IMR-90 (cell line): Measurements from ENCODE around the gene ZCCHC14. TPM values are rescaled to one million over a fixed set of nuclear protein-coding genes. Genes with fewer than 3 reads are reported as not detected.

Experiments used
- ATAC-seq: fragments of 200-7000 bp; cut with Tn5 transposase; 2 replicates; pipeline ENCODE4 v1.9.1; 2020; ENCODE audit warnings: low read depth, mild to moderate bottlenecking, moderate library complexity
- BruUV-seq: library from RNA; stranded (reverse); fragments of 400-500 nt; replicated peaks from 2 replicates; lab custom pipeline; 2021; lab: Mats Ljungman, UMichigan
- CTCF ChIA-PET: fragments of 300-600 bp; formaldehyde crosslinking; extraction: SDS; loops from one replicate; lab custom pipeline; 2021; ENCODE audit warnings: antibody characterized with exemption; lab: Yijun Ruan, JAX
- POLR2A ChIA-PET: fragments of 300-600 bp; sonication (Branson Sonifier 250); formaldehyde crosslinking; loops from one replicate; lab custom pipeline; 2022; ENCODE audit warnings: antibody characterized with exemption; ENCODE audit not compliant: unreplicated experiment; lab: Charles Lee
- DNase-seq: peaks from one replicate; pipeline ENCODE4 v3.0.0; 2013
- H2AFZ ChIP-seq: replicated peaks from 2 replicates; pipeline ENCODE3; 2013; ENCODE audit warnings: low read length, mild to moderate bottlenecking; ENCODE audit not compliant: poor library complexity
- H2AK5ac ChIP-seq: 2 replicates; pipeline ENCODE4 v1.6.1; 2013; ENCODE audit warnings: low read depth, low read length, inconsistent platforms
- H2AK9ac ChIP-seq: replicated peaks from 2 replicates; pipeline ENCODE3; 2013; ENCODE audit warnings: mild to moderate bottlenecking, low read depth, low read length, moderate library complexity; ENCODE audit not compliant: poor library complexity
- H2BK120ac ChIP-seq: 2 replicates; pipeline ENCODE4 v1.6.1; 2013; ENCODE audit warnings: low read depth, low read length, inconsistent platforms
- H2BK15ac ChIP-seq: 3 replicates; pipeline ENCODE4 v1.6.1; 2013; ENCODE audit warnings: low read depth, low read length, inconsistent platforms
- H2BK20ac ChIP-seq: 2 replicates; pipeline ENCODE4 v1.6.1; 2013; ENCODE audit warnings: low read depth, mild to moderate bottlenecking, inconsistent platforms, low read length, moderate library complexity
- H2BK5ac ChIP-seq: 2 replicates; pipeline ENCODE4 v1.6.1; 2013; ENCODE audit warnings: mild to moderate bottlenecking, low read depth, low read length, inconsistent platforms; ENCODE audit not compliant: poor library complexity, severe bottlenecking
- H3K14ac ChIP-seq: replicated peaks from 2 replicates; pipeline ENCODE4 v1.6.1; 2013; ENCODE audit warnings: low read depth, low read length, inconsistent platforms
- H3K18ac ChIP-seq: 2 replicates; pipeline ENCODE4 v1.6.1; 2013; ENCODE audit warnings: low read depth, low read length, control low read depth
- H3K23ac ChIP-seq: 2 replicates; pipeline ENCODE4 v1.6.1; 2013; ENCODE audit warnings: low read depth, low read length, inconsistent platforms
- H3K27ac ChIP-seq: 2 replicates; pipeline ENCODE4 v1.5.1; 2013; ENCODE audit warnings: mild to moderate bottlenecking, control low read depth, low read length; ENCODE audit not compliant: insufficient read depth
- H3K27me3 ChIP-seq: 2 replicates; pipeline ENCODE4 v1.6.1; 2013; ENCODE audit warnings: low read length; ENCODE audit not compliant: control insufficient read depth, insufficient read depth
- H3K36me3 ChIP-seq: 2 replicates; pipeline ENCODE4 v1.6.1; 2013; ENCODE audit warnings: low read length, mixed read lengths; ENCODE audit not compliant: control insufficient read depth, insufficient read depth
- H3K4ac ChIP-seq: 2 replicates; pipeline ENCODE4 v1.6.1; 2013; ENCODE audit warnings: low read depth, low read length, inconsistent platforms
- H3K4me1 ChIP-seq: 2 replicates; pipeline ENCODE4 v1.6.1; 2013; ENCODE audit warnings: low read length, mixed read lengths; ENCODE audit not compliant: control insufficient read depth, insufficient read depth
- H3K4me2 ChIP-seq: 2 replicates; pipeline ENCODE4 v1.6.1; 2013; ENCODE audit warnings: low read depth, mild to moderate bottlenecking, control low read depth, low read length, moderate library complexity
- H3K4me3 ChIP-seq: 2 replicates; pipeline ENCODE4 v1.5.1; 2013; ENCODE audit warnings: low read depth, mild to moderate bottlenecking, control low read depth, low read length, moderate library complexity; ENCODE audit not compliant: insufficient read depth
- H3K56ac ChIP-seq: 2 replicates; pipeline ENCODE4 v1.6.1; 2013; ENCODE audit warnings: low read length, inconsistent platforms; ENCODE audit not compliant: insufficient read depth; ENCODE audit errors: extremely low read depth
- H3K79me1 ChIP-seq, 2 experiments: 2 replicates each; pipeline ENCODE4 v1.6.1; 2013; ENCODE audit warnings: low read length in 2 of 2, inconsistent platforms in 1 of 2, low read depth in 1 of 2
- H3K9ac ChIP-seq: 2 replicates; pipeline ENCODE4 v1.6.1; 2013; ENCODE audit warnings: low read depth, low read length, control low read depth
- H3K9me1 ChIP-seq: 2 replicates; pipeline ENCODE4 v1.6.1; 2013; ENCODE audit warnings: low read length, inconsistent platforms; ENCODE audit not compliant: insufficient read depth
- H3K9me3 ChIP-seq: 2 replicates; pipeline ENCODE4 v1.6.1; 2013; ENCODE audit warnings: low read length; ENCODE audit not compliant: control insufficient read depth, insufficient read depth
- H4K20me1 ChIP-seq: 2 replicates; pipeline ENCODE4 v1.6.1; 2013; ENCODE audit warnings: low read length, inconsistent platforms; ENCODE audit not compliant: insufficient read depth
- H4K5ac ChIP-seq: 2 replicates; pipeline ENCODE4 v1.6.1; 2013; ENCODE audit warnings: mild to moderate bottlenecking, low read depth, low read length, control low read depth
- H4K8ac ChIP-seq, 2 experiments: 2 replicates each; pipeline ENCODE4 v1.6.1; 2013; ENCODE audit warnings: low read depth in 2 of 2, low read length in 2 of 2, control low read depth in 1 of 2, inconsistent platforms in 1 of 2
- H4K91ac ChIP-seq: 2 replicates; pipeline ENCODE4 v1.6.1; 2013; ENCODE audit warnings: low read depth, low read length, inconsistent platforms; ENCODE audit not compliant: insufficient read depth
- MAZ ChIP-seq: IDR thresholded peaks from 2 replicates; pipeline ENCODE4 v1.6.1; 2012; ENCODE audit warnings: low read depth, mild to moderate bottlenecking, low read length, improper control_type of control experiment, moderate library complexity, borderline replicate concordance
- RAD21 ChIP-seq: IDR thresholded peaks from 2 replicates; pipeline ENCODE4 v1.6.1; 2012; ENCODE audit warnings: low read length, improper control_type of control experiment
- WGBS, 2 experiments: methylation state at CpG; one replicate each; pipeline versions ENCODE4 v1.1.5 to v1.1.7; 2013; ENCODE audit warnings: missing lambda C conversion rate in 2 of 2; ENCODE audit not compliant: insufficient read length in 1 of 2; ENCODE audit errors: extremely low coverage in 2 of 2; 5-methylcytosine and 5-hydroxymethylcytosine counted together
- dilution Hi-C: fragments of 300-500 bp; cut with HindIII; formaldehyde crosslinking; loops from one replicate; pipeline ENCODE4 v1.14.3; 2018; ENCODE audit warnings: low sequenced_read_pairs; ENCODE audit not compliant: unreplicated experiment
- in situ Hi-C: fragments of 300-500 bp; cut with MboI; formaldehyde crosslinking; loops from 3 replicates; pipeline ENCODE4 v1.14.3; 2019; ENCODE audit warnings: low sequenced_read_pairs, inconsistent platforms, mixed read lengths
- intact Hi-C: fragments of 100-400 bp; cut with micrococcal nuclease; formaldehyde crosslinking; loops from 2 replicates; pipeline ENCODE4 v1.10.0; 2022
- polyA plus RNA-seq, 3 experiments: library from polyadenylated mRNA; depleted of rRNA; stranded (reverse); fragments of >200 nt; gene quantifications; 2 replicates each; pipeline ENCODE4 v1.2.3, GENCODE V29; 2012; ENCODE audit warnings: low replicate concordance in 1 of 3
- total RNA-seq: library from RNA; depleted of rRNA; stranded (reverse); fragments of >200 nt; gene quantifications from 2 replicates; pipeline ENCODE4 v1.2.3, GENCODE V29; 2012

Gene ZCCHC14
- total and polyA plus RNA-seq, 2 of the 4 experiments (the other 2 are of a cell fraction): 2.5 to 5.3 TPM

DNA sequence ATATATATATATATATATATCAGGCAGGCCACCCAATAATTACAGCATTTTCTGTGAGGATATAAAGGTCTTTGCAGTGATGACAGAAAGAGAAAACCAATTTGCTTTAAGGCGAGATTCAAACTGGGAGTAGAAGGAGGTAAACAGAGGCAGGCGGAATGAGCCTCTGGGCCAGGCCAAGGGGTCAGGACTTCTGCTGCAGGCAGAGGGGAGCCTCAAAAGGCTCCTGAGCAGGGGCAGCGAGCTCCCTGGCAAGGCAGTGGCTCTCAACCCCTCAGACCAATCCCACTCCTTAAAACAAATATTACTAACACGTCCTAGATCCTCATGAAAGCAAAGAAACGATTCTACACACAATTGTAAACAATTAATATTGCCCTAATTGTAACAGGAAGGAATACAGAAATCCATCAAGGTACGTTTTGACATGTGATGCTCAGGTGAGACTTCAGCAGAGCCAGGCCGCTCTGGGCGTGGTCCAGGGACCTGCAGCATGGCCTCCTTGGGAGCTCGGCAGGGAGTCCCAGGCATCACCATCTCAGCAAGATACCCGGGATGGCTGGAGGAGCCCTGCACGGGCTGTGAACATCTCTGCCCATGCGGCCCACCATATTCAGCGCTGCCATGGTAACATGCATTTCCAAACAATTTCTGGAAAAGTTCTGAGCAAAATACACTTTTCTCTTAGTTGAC, 127.7 kb downstream of the ZCCHC14 start:
- Histone ChIP-seq H2BK15ac (no peak overlapping the region), H4K5ac (no peak overlapping the region), H4K91ac (no peak overlapping the region), H3K14ac (no peak overlapping the region), H2AFZ (no peak overlapping the region), H3K18ac (no peak overlapping the region), H3K9me1 (peaks cover 21% of the 10 kb centered on the region), H3K9me3 (no peaks in the 10 kb centered on the region), H4K20me1 (peaks cover 61% of the 10 kb centered on the region), H3K4ac (no peak overlapping the region), H2BK120ac (no peak overlapping the region), H3K27ac (no peak overlapping the region), H3K4me1 (peaks cover 8% of the 10 kb centered on the region), H3K23ac (no peak overlapping the region), H3K36me3 (peaks cover 11% of the 10 kb centered on the region; the same call in 1 of the 2 replicates), H3K27me3 (no peaks in the 10 kb centered on the region), H3K56ac (no peak overlapping the region), H2BK20ac (no peak overlapping the region), H2AK9ac (no peak overlapping the region), H2BK5ac (no peak overlapping the region), H3K4me2 (no peak overlapping the region), H4K8ac (no peak overlapping the region), H3K9ac (no peak overlapping the region), H3K4me3 (no peak overlapping the region), H2AK5ac (no peak overlapping the region), H3K79me1 (peaks cover 28 to 85% of the 10 kb centered on the region in 2 experiments)
- POLR2A ChIA-PET: no interaction called here
- CTCF ChIA-PET: no interaction called here
- 94% methylated on average over 3 of the region's 13 CpGs; no CpG with 5 or more reads in 1 of the 2 experiments for WGBS, 2 experiments
- TF ChIP-seq MAZ: no peak
- TF ChIP-seq RAD21: no peak
- no TSS peak for BruUV-seq
- intact Hi-C loops (no loop called here), dilution Hi-C loops (no loop called here), in situ Hi-C loops (no loop called here)
- DNase-seq (no peak), ATAC-seq (no peak)
